Uterus (tissue), 4 donors: Measurements from ENCODE around the gene AUTS2. TPM values are rescaled to one million over a fixed set of nuclear protein-coding genes. Genes with fewer than 3 reads are reported as not detected.

ENCODE experiments used
- DNase-seq, 2 donors: peaks; one replicate each; pipeline ENCODE4 v3.0.0-alpha.2; 2019 to 2020
- H3K27ac ChIP-seq, 2 donors: fragments of 200-600 bp; sonication (generic); 1 replicate in 1 of 2; 2 replicates in 1 of 2; pipeline ENCODE4 v1.5.1; 2016 to 2018
- H3K27me3 ChIP-seq, 2 donors: fragments of 200-600 bp; sonication (generic); one replicate each; pipeline ENCODE4 v1.5.1; 2018 to 2019; ENCODE audit warnings: control low read depth in 1 of 2
- H3K36me3 ChIP-seq, 2 donors: fragments of 200-600 bp; sonication (generic); one replicate each; pipeline ENCODE4 v1.5.1; 2019; ENCODE audit warnings: control low read depth in 1 of 2
- H3K4me1 ChIP-seq, 2 donors: fragments of 200-600 bp; sonication (generic); one replicate each; pipeline ENCODE4 v1.5.1; 2018 to 2019; ENCODE audit warnings: control low read depth in 1 of 2
- H3K4me3 ChIP-seq, 2 donors: fragments of 200-600 bp; sonication (generic); 1 replicate in 1 of 2; 2 replicates in 1 of 2; pipeline ENCODE4 v1.5.1; 2018 to 2019; ENCODE audit warnings: mild to moderate bottlenecking in 1 of 2
- H3K9me3 ChIP-seq, 2 donors: fragments of 200-600 bp; sonication (generic); one replicate each; pipeline ENCODE4 v1.5.1; 2019; ENCODE audit warnings: control low read depth in 1 of 2
- POLR2A ChIP-seq, 2 donors: fragments of 450-650 bp; IDR thresholded peaks; one replicate each; pipeline ENCODE4 v1.6.1; 2016; ENCODE audit warnings: antibody characterized with exemption in 2 of 2, mild to moderate bottlenecking in 1 of 2, moderate library complexity in 1 of 2
- intact Hi-C: fragments of 100-400 bp; cut with DNase I; formaldehyde crosslinking; loops from one replicate; pipeline ENCODE4 v1.15.1; 2023; ENCODE audit warnings: low total_unique reads
- total RNA-seq, 4 donors: library from RNA; depleted of rRNA in 3 of 4; stranded (reverse); fragments of >200 nt in 3 of 4; gene quantifications; one replicate each; pipeline versions ENCODE4 v1.1.0 to v1.2.4, GENCODE V29; 2014 to 2023
- TF ChIP-seq, protein P1 (sequence below), 4 experiments: fragments of 200-600 bp in 2 of 4; fragments of 450-650 bp in 2 of 4; sonication (generic) in 2 of 4; IDR thresholded peaks; one replicate each; pipeline ENCODE4 v1.5.1; 2016 to 2019; ENCODE audit warnings: antibody characterized with exemption in 4 of 4, mild to moderate bottlenecking in 2 of 4, moderate library complexity in 1 of 4
- donor health status: DM: yes; HTN: yes; CAD: no.

The AUTS2 gene
- total RNA-seq, 4 donors from 2014 or later, result 10.5 to 58.2 (median 30.0) TPM

DNA sequence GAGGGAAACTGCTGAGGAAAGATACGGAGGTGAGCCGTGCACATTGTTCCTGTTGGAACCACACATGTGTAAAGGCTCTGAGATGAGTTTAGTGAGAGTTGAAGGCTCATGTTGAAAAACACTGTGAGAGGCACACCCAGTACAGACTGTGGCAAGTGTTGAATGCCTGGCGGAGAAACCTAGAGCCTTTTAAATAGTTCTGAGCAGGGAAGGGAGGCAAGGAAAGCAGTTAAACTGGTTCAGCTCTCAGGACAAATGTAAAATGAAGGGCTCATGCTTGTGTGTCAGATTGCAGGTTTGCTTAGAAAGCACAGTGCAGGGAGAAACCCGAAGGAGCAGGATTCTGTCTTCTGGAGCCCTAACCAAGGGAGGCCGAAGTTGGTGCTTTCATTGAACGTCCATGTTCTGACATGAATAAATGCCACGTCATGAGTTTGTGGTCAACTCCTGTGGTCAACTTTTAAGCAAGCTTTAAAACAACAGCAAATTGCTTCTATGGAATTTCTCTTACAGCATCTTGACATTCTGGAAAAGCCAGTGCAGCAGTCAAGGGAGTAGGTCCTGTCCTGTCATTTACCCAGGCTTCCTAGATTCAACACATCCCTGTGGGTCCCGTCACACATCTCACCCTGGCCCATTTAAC is 882.8 kb downstream of the AUTS2 start:
- H3K36me3 ChIP-seq, result no peaks in the 10 kb centered on the region
- TF ChIP-seq POLR2A (IDR thresholded peaks at IDR 0.05), result no peak
- TF ChIP-seq, protein P1, sequence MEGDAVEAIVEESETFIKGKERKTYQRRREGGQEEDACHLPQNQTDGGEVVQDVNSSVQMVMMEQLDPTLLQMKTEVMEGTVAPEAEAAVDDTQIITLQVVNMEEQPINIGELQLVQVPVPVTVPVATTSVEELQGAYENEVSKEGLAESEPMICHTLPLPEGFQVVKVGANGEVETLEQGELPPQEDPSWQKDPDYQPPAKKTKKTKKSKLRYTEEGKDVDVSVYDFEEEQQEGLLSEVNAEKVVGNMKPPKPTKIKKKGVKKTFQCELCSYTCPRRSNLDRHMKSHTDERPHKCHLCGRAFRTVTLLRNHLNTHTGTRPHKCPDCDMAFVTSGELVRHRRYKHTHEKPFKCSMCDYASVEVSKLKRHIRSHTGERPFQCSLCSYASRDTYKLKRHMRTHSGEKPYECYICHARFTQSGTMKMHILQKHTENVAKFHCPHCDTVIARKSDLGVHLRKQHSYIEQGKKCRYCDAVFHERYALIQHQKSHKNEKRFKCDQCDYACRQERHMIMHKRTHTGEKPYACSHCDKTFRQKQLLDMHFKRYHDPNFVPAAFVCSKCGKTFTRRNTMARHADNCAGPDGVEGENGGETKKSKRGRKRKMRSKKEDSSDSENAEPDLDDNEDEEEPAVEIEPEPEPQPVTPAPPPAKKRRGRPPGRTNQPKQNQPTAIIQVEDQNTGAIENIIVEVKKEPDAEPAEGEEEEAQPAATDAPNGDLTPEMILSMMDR (IDR thresholded peaks at IDR 0.05), result no peak
- H3K27ac ChIP-seq, result no peak overlapping the region
- no peaks in the 10 kb centered on the region for H3K27me3 ChIP-seq
- H3K4me1 ChIP-seq, result no peaks in the 10 kb centered on the region
- no peaks in the 10 kb centered on the region for H3K9me3 ChIP-seq
- intact Hi-C loops, result no loop called here
- DNase-seq, result no peak
- no peak overlapping the region for H3K4me3 ChIP-seq

DNA sequence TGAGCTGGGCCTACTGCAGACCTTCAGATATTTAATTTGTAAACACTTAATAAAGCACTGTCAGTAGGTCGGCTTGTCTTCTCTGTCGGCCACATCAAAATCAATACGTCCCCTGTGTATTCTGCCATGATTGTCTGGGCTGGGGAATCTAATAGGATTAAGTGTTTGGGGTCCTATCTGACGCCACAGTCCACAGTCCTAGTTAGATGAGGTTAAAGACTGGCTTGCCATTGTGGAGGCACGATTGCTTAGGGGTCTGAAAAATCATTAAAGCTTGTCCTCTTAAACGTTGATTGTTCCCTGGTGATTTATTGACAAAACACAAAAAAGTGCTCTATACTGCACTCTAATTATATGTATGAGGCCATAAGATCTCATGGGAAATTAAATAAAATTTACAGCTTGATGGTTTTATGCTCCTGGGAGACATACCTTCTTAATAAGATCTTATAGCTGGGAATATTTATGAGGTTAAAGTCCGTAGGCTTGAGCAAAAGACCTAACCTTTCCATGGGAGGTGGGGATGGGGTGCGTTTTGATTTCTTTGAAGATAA is 883.4 kb downstream of the AUTS2 start:
- no peak overlapping the region for H3K27ac ChIP-seq
- H3K4me3 ChIP-seq, result no peak overlapping the region
- TF ChIP-seq, protein P1 (IDR thresholded peaks at IDR 0.05), result no peak
- no peak for TF ChIP-seq POLR2A (IDR thresholded peaks at IDR 0.05)
- no peak for DNase-seq
- no peaks in the 10 kb centered on the region for H3K9me3 ChIP-seq
- intact Hi-C loops, result no loop called here
- no peaks in the 10 kb centered on the region for H3K36me3 ChIP-seq
- H3K27me3 ChIP-seq, result no peaks in the 10 kb centered on the region
- H3K4me1 ChIP-seq, result no peaks in the 10 kb centered on the region

DNA sequence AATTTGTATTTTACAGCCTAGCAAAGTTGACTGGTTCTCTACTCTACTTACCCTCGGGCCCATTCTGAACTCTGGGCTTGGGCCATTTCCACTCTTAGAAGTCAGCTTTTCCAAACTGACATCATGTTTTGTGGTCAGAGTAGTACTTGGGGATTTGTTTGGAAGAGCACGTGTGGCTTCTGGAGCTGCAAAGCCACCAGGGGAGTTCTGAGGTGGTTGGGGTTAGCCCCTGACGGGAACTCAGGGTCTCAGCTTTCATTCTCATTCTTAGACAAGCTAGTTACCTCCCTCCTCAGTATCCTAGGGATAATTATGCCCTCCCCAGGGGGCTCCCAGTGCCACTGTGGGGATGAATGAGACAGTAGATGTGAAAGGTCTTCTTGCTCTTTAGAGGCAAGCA is 886.0 kb downstream of the AUTS2 start:
- no peaks in the 10 kb centered on the region for H3K27me3 ChIP-seq
- H3K4me1 ChIP-seq, result no peaks in the 10 kb centered on the region
- no peak for DNase-seq
- TF ChIP-seq POLR2A (IDR thresholded peaks at IDR 0.05), result no peak
- TF ChIP-seq, protein P1 (IDR thresholded peaks at IDR 0.05), result no peak
- H3K36me3 ChIP-seq, result no peaks in the 10 kb centered on the region
- intact Hi-C loops, result no loop called here
- no peak overlapping the region for H3K27ac ChIP-seq
- H3K9me3 ChIP-seq, result no peaks in the 10 kb centered on the region
- H3K4me3 ChIP-seq, result no peak overlapping the region

DNA sequence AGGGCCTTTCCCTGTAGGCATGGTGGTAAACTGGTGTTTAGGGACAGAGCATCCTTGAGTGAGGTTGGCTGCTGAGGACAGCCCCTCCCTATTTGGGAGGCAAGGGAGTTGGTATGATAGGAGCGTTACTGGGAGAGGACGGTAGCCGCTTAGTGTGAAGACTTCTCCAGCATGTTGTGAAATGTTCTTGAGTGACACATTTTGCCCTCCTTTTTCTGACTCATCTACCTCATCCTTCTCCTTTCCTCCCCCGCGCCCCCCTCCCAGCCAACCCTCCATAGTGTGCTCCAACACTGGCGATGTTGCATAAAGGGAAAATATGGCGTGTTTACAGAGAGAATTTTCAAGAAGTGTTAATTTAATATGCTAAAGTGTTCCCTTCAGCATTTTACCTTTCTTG is 888.7 kb downstream of the AUTS2 start:
- no peak overlapping the region for H3K4me3 ChIP-seq
- no peak for DNase-seq
- H3K4me1 ChIP-seq, result no peaks in the 10 kb centered on the region
- H3K36me3 ChIP-seq, result no peaks in the 10 kb centered on the region
- H3K27me3 ChIP-seq, result no peaks in the 10 kb centered on the region
- TF ChIP-seq POLR2A (IDR thresholded peaks at IDR 0.05), result no peak
- TF ChIP-seq, protein P1 (IDR thresholded peaks at IDR 0.05), result no peak
- H3K27ac ChIP-seq, result no peak overlapping the region
- H3K9me3 ChIP-seq, result no peaks in the 10 kb centered on the region
- intact Hi-C loops, result no loop called here

DNA sequence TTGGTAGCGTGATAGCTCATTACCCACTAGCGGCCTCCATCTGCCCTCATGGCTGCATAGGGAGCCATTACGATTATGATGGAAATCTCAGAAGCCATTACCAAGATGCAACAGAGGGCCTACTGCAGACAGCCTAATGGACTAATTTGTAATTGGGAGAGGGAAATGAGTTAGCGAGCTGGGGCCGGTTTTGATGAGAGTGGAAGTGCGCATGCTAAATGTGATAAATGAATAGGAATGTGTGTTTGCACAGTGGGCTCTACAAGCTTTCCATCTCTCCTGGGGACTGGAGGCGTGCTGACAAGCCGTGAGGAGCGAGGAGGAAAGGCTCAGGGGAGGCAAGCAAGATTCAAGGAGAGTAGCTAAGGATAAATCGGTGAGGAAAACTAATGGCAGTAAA is 889.2 kb downstream of the AUTS2 start:
- no peak for TF ChIP-seq POLR2A (IDR thresholded peaks at IDR 0.05)
- TF ChIP-seq, protein P1 (IDR thresholded peaks at IDR 0.05), result no peak
- H3K27me3 ChIP-seq, result no peaks in the 10 kb centered on the region
- intact Hi-C loops, result no loop called here
- no peaks in the 10 kb centered on the region for H3K4me1 ChIP-seq
- H3K27ac ChIP-seq, result no peak overlapping the region
- DNase-seq, result no peak
- H3K4me3 ChIP-seq, result no peak overlapping the region
- H3K36me3 ChIP-seq, result no peaks in the 10 kb centered on the region
- no peaks in the 10 kb centered on the region for H3K9me3 ChIP-seq
